Small intestine (tissue), 7 donors: Measurements from ENCODE around the gene SAPCD1. TPM values are rescaled to one million over a fixed set of nuclear protein-coding genes. Genes with fewer than 3 reads are reported as not detected.
"Not testable (repeated sequence)": the region's sequence is repeated elsewhere in the genome, so short reads cannot be mapped to it uniquely, and the experiment has no call there.

ENCODE experiments used
- DNase-seq, 2 donors: peaks; one replicate each; pipeline versions ENCODE4 v3.0.0 to v3.0.0-alpha.2; 2013
- FAIRE-seq: peaks from 2 replicates; lab custom pipeline; 2012; peaks lifted over from hg19 to GRCh38; lab: Jason Lieb, UNC
- H3K27ac ChIP-seq, 3 donors: one replicate each; pipeline ENCODE4 v1.5.1; 2013; ENCODE audit warnings: low read length in 2 of 3, mild to moderate bottlenecking in 2 of 3, control low read depth in 1 of 3, inconsistent platforms in 1 of 3, low read depth in 1 of 3, moderate library complexity in 1 of 3
- H3K27me3 ChIP-seq, 3 donors: one replicate each; pipeline ENCODE4 v1.6.1; 2013; ENCODE audit warnings: low read length in 3 of 3, inconsistent platforms in 1 of 3; ENCODE audit not compliant: control insufficient read depth in 3 of 3, insufficient read depth in 3 of 3
- H3K36me3 ChIP-seq, 3 donors: one replicate each; pipeline ENCODE4 v1.6.1; 2013; ENCODE audit warnings: low read length in 3 of 3, inconsistent platforms in 1 of 3, low read depth in 1 of 3, mild to moderate bottlenecking in 1 of 3, moderate library complexity in 1 of 3; ENCODE audit not compliant: control insufficient read depth in 3 of 3, insufficient read depth in 2 of 3
- H3K4me1 ChIP-seq, 3 donors: one replicate each; pipeline ENCODE4 v1.6.1; 2013; ENCODE audit warnings: low read length in 2 of 3, inconsistent platforms in 1 of 3, low read depth in 1 of 3, mild to moderate bottlenecking in 1 of 3, moderate library complexity in 1 of 3; ENCODE audit not compliant: control insufficient read depth in 3 of 3, insufficient read depth in 2 of 3
- H3K4me3 ChIP-seq, 3 donors: one replicate each; pipeline ENCODE4 v1.5.1; 2013; ENCODE audit warnings: low read length in 3 of 3, control low read depth in 1 of 3, inconsistent platforms in 1 of 3, low read depth in 1 of 3, mild to moderate bottlenecking in 1 of 3, moderate library complexity in 1 of 3
- H3K9me3 ChIP-seq, 2 donors: one replicate each; pipeline ENCODE4 v1.6.1; 2013; ENCODE audit warnings: low read depth in 1 of 2, low read length in 1 of 2; ENCODE audit not compliant: control insufficient read depth in 2 of 2, insufficient read depth in 1 of 2
- WGBS, 3 donors: extraction: QIAGEN DNeasy Blood & Tissue Kit; methylation state at CpG; one replicate each; pipeline ENCODE4 v1.1.7; 2013; 5-methylcytosine and 5-hydroxymethylcytosine counted together
- polyA plus RNA-seq, 4 donors: library from polyadenylated mRNA; stranded (reverse) in 3 of 4; unstranded in 1 of 4; fragments of 200-250 nt in 3 of 4; fragments of 120-200 nt in 1 of 4; gene quantifications; one replicate each; pipeline versions ENCODE4 v1.2.1 to v1.2.3, GENCODE V29; 2013
- donor health status: healthy with polysubstance abuse.
- donor health status: control.
- donor health status: control.
- donor health status: Bipolar disorder and iron deficiency.
- donor health status: healthy.

SAPCD1 gene
- polyA plus RNA-seq, 4 donors = 1.4 to 15.5 (median 4.6) TPM

- not testable (repeated sequence) for H3K4me3 ChIP-seq, H3K27ac ChIP-seq, H3K4me1 ChIP-seq, H3K9me3 ChIP-seq, H3K27me3 ChIP-seq, DNase-seq, FAIRE-seq
- WGBS, 3 donors = 92 to 97% (median 97%) methylated on average over 8 of the region's 8 CpGs
- peaks cover 0 to 41% (median 5%) of the 10 kb centered on the region in 3 donors for H3K36me3 ChIP-seq
Measured at GRCh38 chr6:31801031-31801927, 38.8 kb downstream of the SAPCD1 start.

- 13 to 16% (median 14%) methylated on average over 7 of the region's 7 CpGs for WGBS, 3 donors
- Histone ChIP-seq H3K4me3 (peak overlapping the region; percentile 71 to 84 (median 80)), H3K4me1 (peaks cover 0 to 12% (median 0%) of the 10 kb centered on the region in 3 donors), H3K9me3 (no peaks in the 10 kb centered on the region), H3K27me3 (no peaks in the 10 kb centered on the region), H3K27ac (peak overlapping the region; percentile 91 to 96 (median 93)), H3K36me3 (peaks cover 0 to 28% (median 5%) of the 10 kb centered on the region in 3 donors)
- DNase-seq (no peak), FAIRE-seq (no peak)
Measured at GRCh38 chr6:31805939-31806469, 43.5 kb downstream of the SAPCD1 start.

GRCh38 chr6:31806470-31807272 is 44.2 kb downstream of the SAPCD1 start, which contains the start of gene LSM2:
Gene LSM2 (minus strand): TSS chr6:31806966. CDS start chr6:31806757, 209 bp downstream.
- H3K9me3 ChIP-seq = no peaks in the 10 kb centered on the region
- H3K27ac ChIP-seq = peak within 1 kb of the TSS; percentile 91 to 96 (median 93)
- peaks cover 0 to 24% (median 1%) of the 10 kb centered on the region in 3 donors for H3K36me3 ChIP-seq
- no peaks in the 10 kb centered on the region for H3K27me3 ChIP-seq
- FAIRE-seq (no peak), DNase-seq (peak; percentile 99)
- 0% methylated on average over 48 to 51 of the region's 51 CpGs for WGBS, 3 donors
- peak within 1 kb of the TSS; percentile 71 to 84 (median 80) for H3K4me3 ChIP-seq
- peaks cover 0 to 12% (median 0%) of the 10 kb centered on the region in 3 donors for H3K4me1 ChIP-seq

- not testable (repeated sequence) for FAIRE-seq, H3K4me3 ChIP-seq, H3K27ac ChIP-seq, H3K9me3 ChIP-seq, DNase-seq, H3K27me3 ChIP-seq
- H3K4me1 ChIP-seq = peaks cover 0 to 15% (median 0%) of the 10 kb centered on the region in 3 donors
- peaks cover 0 to 10% (median 0%) of the 10 kb centered on the region in 3 donors for H3K36me3 ChIP-seq
- WGBS, 3 donors = 90 to 93% (median 90%) methylated on average over 10 of the region's 10 CpGs
Measured at GRCh38 chr6:31808599-31808998, 46.1 kb downstream of the SAPCD1 start.

- Histone ChIP-seq H3K36me3 (peaks cover 0 to 5% (median 0%) of the 10 kb centered on the region in 3 donors), H3K9me3 (no peaks in the 10 kb centered on the region), H3K4me3 (no peak overlapping the region), H3K4me1 (peaks cover 2 to 14% (median 3%) of the 10 kb centered on the region in 3 donors), H3K27ac (no peak overlapping the region), H3K27me3 (no peaks in the 10 kb centered on the region)
- FAIRE-seq = no peak
- 89 to 94% (median 90%) methylated on average over 12 of the region's 12 CpGs for WGBS, 3 donors
- DNase-seq = no peak
Measured at GRCh38 chr6:31811645-31812044, 49.2 kb downstream of the SAPCD1 start.

GRCh38 chr6:31813465-31813849 is 51.0 kb downstream of the SAPCD1 start:
- FAIRE-seq = no peak
- Histone ChIP-seq H3K4me3 (no peak overlapping the region), H3K4me1 (peaks cover 2 to 19% (median 3%) of the 10 kb centered on the region in 3 donors), H3K27me3 (no peaks in the 10 kb centered on the region), H3K36me3 (peaks cover 0 to 5% (median 0%) of the 10 kb centered on the region in 3 donors), H3K9me3 (no peaks in the 10 kb centered on the region), H3K27ac (peak overlapping the region; percentile 80 to 100 (median 84))
- DNase-seq = no peak
- WGBS, 3 donors = 87 to 95% (median 92%) methylated on average over 7 of the region's 7 CpGs
